DND-41 (cell line): ENCODE results near the gene RBMS2.

Experiments
- CTCF ChIP-seq: IDR thresholded peaks from 2 replicates; pipeline ENCODE4 v1.5.1; 2012; ENCODE audit warnings: borderline replicate concordance, low read length, moderate library complexity, mild to moderate bottlenecking; ENCODE audit not compliant: poor library complexity, severe bottlenecking; ENCODE audit errors: extremely low read depth
- EZH2 ChIP-seq: IDR thresholded peaks from 3 replicates; pipeline ENCODE4 v1.6.1; 2012; ENCODE audit warnings: borderline replicate concordance, low read depth, mild to moderate bottlenecking, moderate library complexity, low read length, inconsistent platforms; ENCODE audit not compliant: severe bottlenecking

GRCh38 chr12:56604355-56604754, 82.7 kb downstream of the RBMS2 start:
- TF ChIP-seq CTCF: no peak
- no peak for TF ChIP-seq EZH2
